Thoracic aorta (tissue), 2 donors: Measurements from ENCODE around the gene PLAAT5. TPM values are rescaled to one million over a fixed set of nuclear protein-coding genes. Genes with fewer than 3 reads are reported as not detected.

Source experiments
- ATAC-seq: fragments of 150-250 bp; one replicate; pipeline ENCODE4 v1.8.0; 2017; ENCODE audit warnings: low read depth; ENCODE audit not compliant: insufficient number of reproducible peaks, low FRiP score
- DNase-seq: peaks from one replicate; pipeline ENCODE4 v3.0.0-alpha.2; 2020; ENCODE audit warnings: low spot score
- H3K27ac ChIP-seq, 2 donors: fragments of 200-600 bp; sonication (generic); 1 replicate in 1 of 2; 2 replicates in 1 of 2; pipeline ENCODE4 v1.5.1; 2016; ENCODE audit warnings: mild to moderate bottlenecking in 2 of 2, moderate library complexity in 2 of 2
- H3K27me3 ChIP-seq: fragments of 200-600 bp; sonication (generic); replicated peaks from 2 replicates; pipeline ENCODE4 v1.6.0; 2016; ENCODE audit warnings: mild to moderate bottlenecking; ENCODE audit not compliant: insufficient read depth
- H3K36me3 ChIP-seq: fragments of 200-600 bp; sonication (generic); one replicate; pipeline ENCODE4 v1.5.1; 2016
- H3K4me1 ChIP-seq, 2 donors: fragments of 200-600 bp; sonication (generic); 1 replicate in 1 of 2; 2 replicates in 1 of 2; pipeline versions ENCODE4 v1.5.1 to v1.6.0; 2016; ENCODE audit warnings: low read depth in 2 of 2, mild to moderate bottlenecking in 1 of 2; ENCODE audit not compliant: control insufficient read depth in 1 of 2
- H3K4me3 ChIP-seq: fragments of 200-600 bp; sonication (generic); 2 replicates; pipeline ENCODE4 v1.5.1; 2016; ENCODE audit warnings: mild to moderate bottlenecking
- H3K9me3 ChIP-seq: fragments of 200-600 bp; sonication (generic); 2 replicates; pipeline ENCODE4 v1.5.1; 2016
- CTCF ChIP-seq: fragments of 200-600 bp; sonication (generic); IDR thresholded peaks from one replicate; pipeline ENCODE4 v1.5.1; 2019; ENCODE audit warnings: antibody characterized with exemption
- total RNA-seq, 2 donors: library from RNA; depleted of rRNA; stranded (reverse); fragments of >200 nt; gene quantifications; one replicate each; pipeline versions ENCODE4 v1.1.0 to v1.2.3, GENCODE V29; 2016

PLAAT5 gene
- total RNA-seq, 2 donors from 2014 or later, result 0.49 to 1.8 TPM

- Histone ChIP-seq H3K4me3 (no peak overlapping the region), H3K36me3 (no peaks in the 10 kb centered on the region), H3K4me1 (no peaks in the 10 kb centered on the region), H3K9me3 (no peaks in the 10 kb centered on the region), H3K27ac (no peak overlapping the region), H3K27me3 (no peaks in the 10 kb centered on the region)
- DNase-seq (no peak), ATAC-seq (no peak)
- TF ChIP-seq CTCF, result no peak
Measured at GRCh38 chr11:63417174-63417852, 73.7 kb downstream of the PLAAT5 start.

Other genes starting within 250 kb of the PLAAT5 start
- gene SLC22A25, start 247.6 kb downstream of the PLAAT5 start, total RNA-seq, result not detected
- gene SLC22A9, start 121.4 kb downstream of the PLAAT5 start, total RNA-seq, result not detected
- under 1 TPM in 1 of 2 donors, not detected in 1; 0.54 TPM for gene LGALS12, start 14.9 kb upstream of the PLAAT5 start, total RNA-seq
- 10 to 100 TPM; 19.2 to 20.4 TPM for gene PLAAT4, start 45.6 kb upstream of the PLAAT5 start, total RNA-seq
- not detected for gene PLAAT2, start 72.2 kb upstream of the PLAAT5 start, total RNA-seq
- 10 to 100 TPM; 29.5 to 48.7 TPM for gene PLAAT3, start 123.3 kb upstream of the PLAAT5 start, total RNA-seq
- 100 to 1,000 TPM; 188 to 192 TPM for gene ATL3, start 180.2 kb upstream of the PLAAT5 start, total RNA-seq
- 10 to 100 TPM; 75.1 to 91.1 TPM for gene RTN3, start 190.3 kb upstream of the PLAAT5 start, total RNA-seq